ENCODE data around the gene PRKCZ. TPM values are rescaled to one million over a fixed set of nuclear protein-coding genes. Genes with fewer than 3 reads are reported as not detected.

PRKCZ gene
- total RNA-seq, 1 donor from 2014 or later = 33.4 TPM

- peaks cover 12% of the 10 kb centered on the region for H3F3A ChIP-seq (ENCODE audit: low read depth)
These were observed 150.2 kb downstream of the PRKCZ start for GRCh38 chr1:2200308-2200943.

GRCh38 chr1:2201062-2201461 is 150.9 kb downstream of the PRKCZ start:
- Mint-ChIP-seq H3K4me3 (no peak overlapping the region), H3K27ac (no peak overlapping the region), H3K27me3 (ENCODE audit: insufficient read depth, low read depth) (peaks cover 4% of the 10 kb centered on the region), H3K4me1 (peaks cover 21% of the 10 kb centered on the region), H3K36me3 (no peaks in the 10 kb centered on the region), H3K9me3 (no peaks in the 10 kb centered on the region)
- H2AFZ ChIP-seq (replicated peaks) = no peak overlapping the region
- no peak overlapping the region for H3K27ac ChIP-seq
- TF ChIP-seq EZH2 (IDR thresholded peaks at IDR 0.05) (no peak), CTCF (IDR thresholded peaks at IDR 0.05) (no peak), EZH2phosphoT487 (IDR thresholded peaks at IDR 0.05) (no peak)
- peaks cover 17% of the 10 kb centered on the region for H3F3A ChIP-seq (ENCODE audit: low read depth)
- no peak overlapping the region for H3K4me2 ChIP-seq
- no peaks in the 10 kb centered on the region for H3K9me3 ChIP-seq (ENCODE audit: low read depth)
- H3K4me1 ChIP-seq = peaks cover 11% of the 10 kb centered on the region
- H3K27me3 ChIP-seq = peaks cover 8% of the 10 kb centered on the region
- H3K4me3 ChIP-seq = no peak overlapping the region
- peaks cover 7% of the 10 kb centered on the region for H3K79me2 ChIP-seq (ENCODE audit: low read depth)
- DNase-seq (ENCODE audit: low spot score) = no peak
- H3K36me3 ChIP-seq = no peaks in the 10 kb centered on the region
- H3K9ac ChIP-seq = no peak overlapping the region
- no peaks in the 10 kb centered on the region for H4K20me1 ChIP-seq (ENCODE audit: low read depth)

More at GRCh38 chr1:2200308-2200943, 150.2 kb downstream of the PRKCZ start:
- H3K9me3 ChIP-seq (ENCODE audit: low read depth) = no peaks in the 10 kb centered on the region
- H3K27me3 ChIP-seq = peaks cover 2% of the 10 kb centered on the region
- no peaks in the 10 kb centered on the region for H4K20me1 ChIP-seq (ENCODE audit: low read depth)
- H3K4me3 ChIP-seq = no peak overlapping the region
- peaks cover 9% of the 10 kb centered on the region for H3K4me1 ChIP-seq
- Mint-ChIP-seq H3K27me3 (ENCODE audit: insufficient read depth, low read depth) (peaks cover 5% of the 10 kb centered on the region), H3K36me3 (no peaks in the 10 kb centered on the region), H3K27ac (no peak overlapping the region), H3K9me3 (no peaks in the 10 kb centered on the region), H3K4me3 (no peak overlapping the region), H3K4me1 (peaks cover 18% of the 10 kb centered on the region)
- DNase-seq (ENCODE audit: low spot score) = no peak
- H3K27ac ChIP-seq = no peak overlapping the region
- no peak overlapping the region for H3K4me2 ChIP-seq
- TF ChIP-seq EZH2phosphoT487 (IDR thresholded peaks at IDR 0.05) (no peak), EZH2 (IDR thresholded peaks at IDR 0.05) (no peak), CTCF (IDR thresholded peaks at IDR 0.05) (no peak)
- peaks cover 7% of the 10 kb centered on the region for H3K79me2 ChIP-seq (ENCODE audit: low read depth)
- no peaks in the 10 kb centered on the region for H3K36me3 ChIP-seq
- H3K9ac ChIP-seq = no peak overlapping the region
- H2AFZ ChIP-seq (replicated peaks) = no peak overlapping the region

GRCh38 chr1:2202008-2202575 is 151.9 kb downstream of the PRKCZ start:
- peaks cover 7% of the 10 kb centered on the region for H3K79me2 ChIP-seq (ENCODE audit: low read depth)
- no peak for DNase-seq (ENCODE audit: low spot score)
- H3K4me2 ChIP-seq = no peak overlapping the region
- Mint-ChIP-seq H3K27me3 (ENCODE audit: insufficient read depth, low read depth) (peaks cover 7% of the 10 kb centered on the region), H3K9me3 (no peaks in the 10 kb centered on the region), H3K36me3 (no peaks in the 10 kb centered on the region), H3K4me3 (no peak overlapping the region), H3K27ac (no peak overlapping the region), H3K4me1 (peaks cover 28% of the 10 kb centered on the region)
- H3K9me3 ChIP-seq (ENCODE audit: low read depth) = no peaks in the 10 kb centered on the region
- H3K9ac ChIP-seq = no peak overlapping the region
- TF ChIP-seq EZH2 (IDR thresholded peaks at IDR 0.05) (no peak), CTCF (IDR thresholded peaks at IDR 0.05) (no peak), EZH2phosphoT487 (IDR thresholded peaks at IDR 0.05) (no peak)
- peaks cover 25% of the 10 kb centered on the region for H3F3A ChIP-seq (ENCODE audit: low read depth)
- peaks cover 12% of the 10 kb centered on the region for H3K27me3 ChIP-seq
- H3K4me1 ChIP-seq = peaks cover 13% of the 10 kb centered on the region
- H3K36me3 ChIP-seq = no peaks in the 10 kb centered on the region
- H3K4me3 ChIP-seq = no peak overlapping the region
- H3K27ac ChIP-seq = no peak overlapping the region
- H4K20me1 ChIP-seq (ENCODE audit: low read depth) = no peaks in the 10 kb centered on the region
- H2AFZ ChIP-seq (replicated peaks) = no peak overlapping the region

Data from neural progenitor cell (in vitro differentiated cells).